H1 (cell line): ENCODE data around the gene MAPKAPK5. TPM values are rescaled to one million over a fixed set of nuclear protein-coding genes. Genes with fewer than 3 reads are reported as not detected.

Experiments
- CTCF ChIA-PET: fragments of 300-600 bp; sonication (Branson Sonifier 250); formaldehyde crosslinking; loops from one replicate; lab custom pipeline; 2021; ENCODE audit not compliant: partially characterized antibody; lab: Charles Lee
- POLR2A ChIA-PET: fragments of 300-600 bp; sonication (Branson Sonifier 250); formaldehyde crosslinking; loops from one replicate; lab custom pipeline; 2021; ENCODE audit warnings: inconsistent platforms; ENCODE audit not compliant: partially characterized antibody; lab: Charles Lee
- DNase-seq, 2 experiments: peaks; one replicate each; pipeline versions ENCODE4 v3.0.0 to v3.0.0-alpha.2; 2010 to 2022; ENCODE audit warnings: low spot score in 2 of 2, low read depth in 1 of 2, mixed read lengths in 1 of 2
- FAIRE-seq: peaks from 2 replicates; lab custom pipeline; 2011; peaks lifted over from hg19 to GRCh38; lab: Jason Lieb, UNC
- H2AFZ ChIP-seq: 2 replicates; pipeline ENCODE4 v1.8.1; 2012; ENCODE audit warnings: low read length, inconsistent platforms
- H2AK5ac ChIP-seq: 2 replicates; pipeline ENCODE4 v1.6.1; 2013; ENCODE audit warnings: low read depth, low read length
- H2BK120ac ChIP-seq: replicated peaks from 2 replicates; pipeline ENCODE3; 2013; ENCODE audit warnings: low read depth, low read length, inconsistent platforms
- H2BK12ac ChIP-seq: 2 replicates; pipeline ENCODE4 v1.6.1; 2013; ENCODE audit warnings: low read depth, low read length
- H2BK15ac ChIP-seq: 2 replicates; pipeline ENCODE4 v1.6.1; 2013; ENCODE audit warnings: low read length
- H2BK20ac ChIP-seq: 2 replicates; pipeline ENCODE4 v1.6.1; 2013; ENCODE audit warnings: low read length
- H2BK5ac ChIP-seq: 2 replicates; pipeline ENCODE4 v1.6.1; 2013; ENCODE audit warnings: low read depth, low read length
- H3K14ac ChIP-seq: 2 replicates; pipeline ENCODE4 v1.6.1; 2013; ENCODE audit warnings: inconsistent platforms; ENCODE audit not compliant: insufficient read length
- H3K18ac ChIP-seq: 2 replicates; pipeline ENCODE4 v1.6.1; 2013; ENCODE audit warnings: low read length; ENCODE audit errors: extremely low read depth
- H3K23ac ChIP-seq: 2 replicates; pipeline ENCODE4 v1.6.1; 2013; ENCODE audit warnings: inconsistent platforms; ENCODE audit not compliant: insufficient read length
- H3K23me2 ChIP-seq: 2 replicates; pipeline ENCODE4 v1.6.1; 2013; ENCODE audit warnings: low read depth, low read length
- H3K27ac ChIP-seq: 2 replicates; pipeline ENCODE4 v1.6.1; 2011; ENCODE audit warnings: low read depth, low read length, inconsistent platforms
- H3K27me3 ChIP-seq, 4 experiments: replicated peaks in 1 of 4; 1 replicate in 1 of 4; 2 replicates in 3 of 4; pipeline versions ENCODE4 v1.6.1 to v1.8.1; 2011 to 2013; ENCODE audit warnings: low read length in 3 of 4, mild to moderate bottlenecking in 3 of 4, inconsistent platforms in 2 of 4, mixed read lengths in 2 of 4, moderate library complexity in 1 of 4; ENCODE audit not compliant: control insufficient read depth in 3 of 4, insufficient read depth in 3 of 4; ENCODE audit errors: extremely low read depth in 1 of 4
- H3K36me3 ChIP-seq, 4 experiments: 2 replicates each; pipeline versions ENCODE4 v1.6.1 to v1.8.1; 2011 to 2013; ENCODE audit warnings: mild to moderate bottlenecking in 4 of 4, low read length in 3 of 4, moderate library complexity in 2 of 4, control low read depth in 1 of 4, inconsistent platforms in 1 of 4; ENCODE audit not compliant: insufficient read depth in 4 of 4, control insufficient read depth in 2 of 4
- H3K4ac ChIP-seq: replicated peaks from 2 replicates; pipeline ENCODE3; 2013; ENCODE audit warnings: low read length, low read depth, mixed read lengths, inconsistent platforms; ENCODE audit not compliant: insufficient read length
- H3K4me1 ChIP-seq, 4 experiments: replicated peaks in 1 of 4; 1 replicate in 1 of 4; 2 replicates in 3 of 4; pipeline versions ENCODE4 v1.6.1 to v1.8.1; 2011 to 2013; ENCODE audit warnings: low read length in 3 of 4, inconsistent platforms in 2 of 4, mixed read lengths in 1 of 4; ENCODE audit not compliant: insufficient read depth in 4 of 4, control insufficient read depth in 3 of 4
- H3K4me2 ChIP-seq, 2 experiments: 2 replicates each; pipeline versions ENCODE4 v1.6.1 to v1.8.1; 2011 to 2013; ENCODE audit warnings: low read depth in 2 of 2, low read length in 2 of 2, control low read depth in 1 of 2, inconsistent platforms in 1 of 2, mild to moderate bottlenecking in 1 of 2; ENCODE audit not compliant: insufficient read depth in 1 of 2
- H3K4me3 ChIP-seq, 4 experiments: fragments of 200-600, 300-600 bp in 1 of 4; sonication (generic), shearing (Covaris generic), sonication (Bioruptor Twin) in 1 of 4; 2 replicates each; pipeline versions ENCODE4 v1.5.1 to v1.8.1; 2011 to 2016; ENCODE audit warnings: low read length in 4 of 4, low read depth in 3 of 4, control low read depth in 2 of 4, inconsistent platforms in 2 of 4, mild to moderate bottlenecking in 2 of 4, mixed read lengths in 1 of 4, moderate library complexity in 1 of 4; ENCODE audit not compliant: insufficient read depth in 2 of 4; ENCODE audit errors: extremely low read depth in 1 of 4
- H3K56ac ChIP-seq: replicated peaks from 2 replicates; pipeline ENCODE3; 2013; ENCODE audit warnings: low read depth, mild to moderate bottlenecking, mixed read lengths, low read length, inconsistent platforms; ENCODE audit not compliant: insufficient read length
- H3K79me1 ChIP-seq: 2 replicates; pipeline ENCODE4 v1.6.1; 2013; ENCODE audit warnings: low read depth, low read length, control low read depth
- H3K79me2 ChIP-seq, 2 experiments: 2 replicates each; pipeline versions ENCODE4 v1.6.1 to v1.8.1; 2012 to 2013; ENCODE audit warnings: low read length in 2 of 2, mild to moderate bottlenecking in 2 of 2, inconsistent platforms in 1 of 2; ENCODE audit not compliant: insufficient read depth in 2 of 2, control insufficient read depth in 1 of 2
- H3K9ac ChIP-seq, 4 experiments: replicated peaks in 1 of 4; 1 replicate in 1 of 4; 2 replicates in 3 of 4; pipeline versions ENCODE4 v1.6.1 to v1.8.1; 2011 to 2013; ENCODE audit warnings: low read depth in 3 of 4, low read length in 3 of 4, control low read depth in 2 of 4, mild to moderate bottlenecking in 2 of 4, moderate library complexity in 2 of 4, inconsistent platforms in 1 of 4; ENCODE audit errors: extremely low read depth in 1 of 4
- H3K9me3 ChIP-seq, 2 experiments: 2 replicates each; pipeline versions ENCODE4 v1.6.1 to v1.8.1; 2012 to 2013; ENCODE audit warnings: mild to moderate bottlenecking in 2 of 2, moderate library complexity in 2 of 2, control low read depth in 1 of 2, inconsistent platforms in 1 of 2, low read depth in 1 of 2, low read length in 1 of 2, mixed read lengths in 1 of 2; ENCODE audit not compliant: insufficient read depth in 2 of 2
- H4K20me1 ChIP-seq, 2 experiments: replicated peaks in 1 of 2; 2 replicates each; pipeline versions ENCODE3 to v1.8.1; 2011 to 2013; ENCODE audit warnings: inconsistent platforms in 2 of 2, low read length in 2 of 2, mild to moderate bottlenecking in 1 of 2; ENCODE audit not compliant: insufficient read depth in 2 of 2, control insufficient read depth in 1 of 2
- H4K5ac ChIP-seq: 2 replicates; pipeline ENCODE4 v1.6.1; 2013; ENCODE audit warnings: low read length, low read depth, mixed read lengths, inconsistent platforms; ENCODE audit not compliant: insufficient read length
- H4K8ac ChIP-seq: 2 replicates; pipeline ENCODE4 v1.8.0; 2013; ENCODE audit warnings: mild to moderate bottlenecking, moderate library complexity, low read length, inconsistent platforms; ENCODE audit not compliant: insufficient read depth; ENCODE audit errors: extremely low read depth
- H4K91ac ChIP-seq: replicated peaks from 2 replicates; pipeline ENCODE3; 2013; ENCODE audit warnings: low read length, mixed read lengths, inconsistent platforms; ENCODE audit not compliant: insufficient read length
- ZNF274 ChIP-seq: IDR thresholded peaks from 2 replicates; pipeline ENCODE4 v1.7.0; 2012; ENCODE audit warnings: low read length, borderline replicate concordance; ENCODE audit errors: extremely low read depth
- WGBS, 2 experiments: shearing (Covaris generic) in 1 of 2; methylation state at CpG; one replicate each; pipeline versions ENCODE4 v1.1.6 to v1.1.7; 2013 to 2015; ENCODE audit warnings: low lambda C conversion rate in 2 of 2, mixed read lengths in 2 of 2, inconsistent platforms in 1 of 2, low coverage in 1 of 2, missing lambda C conversion rate in 1 of 2; ENCODE audit not compliant: insufficient replicate concordance in 2 of 2, insufficient coverage in 1 of 2, insufficient read length in 1 of 2; ENCODE audit errors: extremely low coverage in 1 of 2, missing lambda C conversion rate in 1 of 2; 5-methylcytosine and 5-hydroxymethylcytosine counted together
- polyA plus RNA-seq, 7 experiments: library from polyadenylated mRNA; depleted of rRNA in 3 of 7; stranded (reverse) in 5 of 7; unstranded in 2 of 7; fragments of >200 nt in 5 of 7; fragments of 200-250 nt in 2 of 7; gene quantifications; 1 replicate in 5 of 7; 2 replicates in 1 of 7; 4 replicates in 1 of 7; pipeline versions ENCODE4 v1.2.1 to v1.2.3, GENCODE V29; 2011 to 2013; ENCODE audit warnings: missing spikeins in 2 of 7, mixed read lengths in 2 of 7
- total RNA-seq: library from RNA; stranded (reverse); fragmentation: NEBNext Ultra II Directional; extraction: Animal tissue kit (Norgen Biotek cat#: 25700); gene quantifications from 2 replicates; pipeline ENCODE4 v1.2.1, GENCODE V29; 2021

MAPKAPK5 gene
- total and polyA plus RNA-seq, 2 of the 8 experiments (the other 6 are each of a cell fraction or from before 2014, with no cell fraction given): 40.0 to 91.5 TPM

GRCh38 chr12:111926631-111927030 lies 84.6 kb downstream of the MAPKAPK5 start:
- 83% methylated on average over 2 of the region's 2 CpGs; no CpG with 5 or more reads in 1 of the 2 experiments for WGBS, 2 experiments
- no peak overlapping the region for H3K4me2 ChIP-seq
- no peaks in the 10 kb centered on the region for H3K23me2 ChIP-seq
- no peak overlapping the region for H3K14ac ChIP-seq
- H2AFZ ChIP-seq: no peak overlapping the region
- H2BK20ac ChIP-seq: no peak overlapping the region
- H2BK5ac ChIP-seq: no peak overlapping the region
- no peak for TF ChIP-seq ZNF274
- TF ChIP-seq, all 59 proteins: peak for 0
- H3K4me3 ChIP-seq: no peak overlapping the region
- no peak overlapping the region for H3K23ac ChIP-seq
- no peak for FAIRE-seq
- H3K27me3 ChIP-seq: no peaks in the 10 kb centered on the region
- H3K4ac ChIP-seq: no peak overlapping the region
- H2BK12ac ChIP-seq: no peak overlapping the region
- no peaks in the 10 kb centered on the region for H4K20me1 ChIP-seq
- H3K4me1 ChIP-seq: no peaks in the 10 kb centered on the region
- ChIA-PET CTCF (interaction anchor here (1.2 to 2.4 kb wide), 3 partner anchors 14 to 104 kb away, joined by 3 to 8 read pairs (median 5); no protein-coding TSS in a partner anchor), POLR2A (interaction anchor here (1.0 to 2.0 kb wide), 2 partner anchors 21 to 87 kb away, joined by 4 read pairs; partner anchors contain the start of genes ERP29 and TMEM116)
- no peak for DNase-seq
- no peak overlapping the region for H4K5ac ChIP-seq
- H3K18ac ChIP-seq: no peak overlapping the region
- no peak overlapping the region for H3K9ac ChIP-seq
- H3K36me3 ChIP-seq: no peaks in the 10 kb centered on the region
- H3K79me1 ChIP-seq: no peaks in the 10 kb centered on the region
- H3K27ac ChIP-seq: no peak overlapping the region
- no peak overlapping the region for H4K8ac ChIP-seq
- no peaks in the 10 kb centered on the region for H3K79me2 ChIP-seq
- H2BK120ac ChIP-seq: no peak overlapping the region
- no peak overlapping the region for H3K56ac ChIP-seq
- H4K91ac ChIP-seq: no peak overlapping the region
- no peaks in the 10 kb centered on the region for H3K9me3 ChIP-seq
- H2AK5ac ChIP-seq: no peak overlapping the region
- H2BK15ac ChIP-seq: no peak overlapping the region
